ENCODE measurements around the gene SLC7A6. TPM values are rescaled to one million over a fixed set of nuclear protein-coding genes. Genes with fewer than 3 reads are reported as not detected.
"Not testable (repeated sequence)": the region's sequence is repeated elsewhere in the genome, so short reads cannot be mapped to it uniquely, and the experiment has no call there.

SLC7A6 gene
- total RNA-seq, 1 experiment from 2014 or later, result 27.4 TPM

DNA sequence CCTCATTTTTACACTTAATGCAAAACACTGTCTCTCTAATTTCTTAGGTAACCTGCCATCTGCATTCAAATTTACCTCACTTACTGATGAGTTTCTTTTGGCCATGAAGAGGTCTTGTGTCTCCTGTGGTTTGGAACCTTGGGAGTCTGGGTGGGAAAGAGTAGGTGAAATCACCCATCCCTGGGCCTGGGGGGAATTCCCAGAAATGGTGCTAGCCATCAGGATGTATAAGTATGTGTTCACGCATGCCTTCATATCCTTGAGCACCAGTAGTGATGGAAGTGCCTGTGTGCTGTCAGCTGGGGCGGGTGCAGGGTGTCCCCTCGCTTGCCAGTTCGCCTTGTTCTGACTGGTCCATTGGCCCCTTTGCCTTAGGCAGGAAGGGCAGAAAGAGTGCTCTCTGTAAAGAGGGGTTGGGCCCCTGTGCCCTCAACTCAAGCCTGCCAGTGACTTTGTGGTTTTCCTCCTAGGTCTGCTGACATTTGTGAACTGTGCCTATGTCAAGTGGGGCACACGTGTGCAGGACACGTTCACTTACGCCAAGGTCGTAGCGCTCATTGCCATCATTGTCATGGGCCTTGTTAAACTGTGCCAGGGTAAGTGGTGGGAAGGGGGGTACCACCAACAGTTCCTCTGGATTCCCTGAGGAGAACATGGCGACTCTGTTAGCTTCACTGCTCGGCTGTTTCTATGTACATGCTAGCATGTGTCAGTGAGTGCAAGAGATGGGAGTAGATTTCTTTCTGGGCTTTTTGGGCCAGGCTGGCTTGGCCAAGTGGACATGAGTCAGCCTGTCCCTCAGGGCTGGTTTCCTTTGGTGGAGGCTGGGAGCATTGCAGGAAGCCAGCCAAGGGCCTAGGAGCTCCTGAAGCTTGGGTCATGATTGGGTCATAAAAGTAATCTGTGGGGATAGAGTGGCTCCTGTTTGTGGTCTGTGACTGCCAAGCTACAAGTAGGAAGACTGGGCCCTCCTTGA lies 23.2 kb downstream of the SLC7A6 start:
- Histone ChIP-seq H3K36me3 (peaks cover 72% of the 10 kb centered on the region), H3K4me1 (replicated peaks) (peaks cover 36% of the 10 kb centered on the region), H3K27ac (peak overlapping the region; percentile 24; the same call in 1 of the 2 replicates), H3K9me3 (replicated peaks) (no peaks in the 10 kb centered on the region), H3K27me3 (replicated peaks) (no peaks in the 10 kb centered on the region), H3K4me3 (no peak overlapping the region)
- DNase-seq (ENCODE audit: low read depth in 1 of 2, low spot score in 2 of 2), result peak; percentile 28 to 64

- Histone ChIP-seq H3K27me3 (replicated peaks) (no peaks in the 10 kb centered on the region), H3K4me1 (replicated peaks) (peaks cover 36% of the 10 kb centered on the region), H3K27ac (no peak overlapping the region), H3K4me3 (no peak overlapping the region), H3K36me3 (peaks cover 73% of the 10 kb centered on the region), H3K9me3 (replicated peaks) (no peaks in the 10 kb centered on the region)
- no peak for DNase-seq (ENCODE audit: low read depth in 1 of 2, low spot score in 2 of 2)
These were observed 23.9 kb downstream of the SLC7A6 start for GRCh38 chr16:68288252-68288650.

DNA sequence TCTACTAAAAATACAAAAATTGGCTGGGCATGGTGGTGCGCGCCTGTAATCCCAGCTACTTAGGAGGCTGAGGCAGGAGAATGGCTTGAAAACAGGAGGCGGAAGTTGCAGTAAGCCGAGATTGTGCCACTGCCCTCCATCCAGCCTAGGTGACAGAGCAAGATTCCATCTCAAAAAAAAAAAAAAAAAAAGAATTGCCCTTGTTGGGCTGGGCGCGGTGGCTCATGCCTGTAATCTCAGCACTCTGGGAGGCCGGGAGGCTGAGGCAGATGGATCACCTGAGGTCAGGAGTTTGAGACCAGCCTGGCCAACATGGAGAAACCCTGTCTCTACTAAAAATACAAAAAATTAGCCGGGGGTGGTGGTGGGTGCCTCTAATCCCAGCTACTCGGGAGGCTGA lies 24.5 kb downstream of the SLC7A6 start:
- H3K4me3 ChIP-seq; H3K27me3 ChIP-seq (replicated peaks); H3K9me3 ChIP-seq (replicated peaks); DNase-seq (ENCODE audit: low read depth in 1 of 2, low spot score in 2 of 2): not testable (repeated sequence)
- peak overlapping the region; percentile 85; the same call in 1 of the 2 replicates for H3K27ac ChIP-seq
- peaks cover 36% of the 10 kb centered on the region for H3K4me1 ChIP-seq (replicated peaks)
- peaks cover 77% of the 10 kb centered on the region for H3K36me3 ChIP-seq

DNA sequence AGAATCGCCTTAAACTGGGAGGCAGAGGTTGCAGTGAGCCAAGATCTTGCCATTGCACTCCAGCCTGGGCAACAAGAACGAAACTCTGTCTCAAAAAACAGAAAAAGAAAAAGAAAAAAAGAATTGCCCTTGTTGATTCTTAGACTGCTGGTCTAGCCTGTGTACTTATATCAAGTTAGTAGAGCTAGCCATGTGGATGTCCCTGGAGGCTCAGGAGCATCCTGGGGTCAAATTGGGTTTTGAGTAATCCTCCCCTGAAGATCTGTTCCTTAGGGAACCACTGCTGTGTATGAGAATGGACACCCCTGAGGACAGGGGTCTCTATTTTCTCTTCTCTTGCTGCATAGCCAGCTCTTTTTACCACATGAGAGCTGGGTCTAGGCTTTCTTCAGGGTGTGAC lies 24.9 kb downstream of the SLC7A6 start:
- Histone ChIP-seq H3K27ac (peak overlapping the region; percentile 85), H3K36me3 (peaks cover 81% of the 10 kb centered on the region), H3K4me1 (replicated peaks) (peaks cover 36% of the 10 kb centered on the region), H3K9me3 (replicated peaks) (no peaks in the 10 kb centered on the region), H3K27me3 (replicated peaks) (no peaks in the 10 kb centered on the region), H3K4me3 (no peak overlapping the region)
- no peak for DNase-seq (ENCODE audit: low read depth in 1 of 2, low spot score in 2 of 2)

DNA sequence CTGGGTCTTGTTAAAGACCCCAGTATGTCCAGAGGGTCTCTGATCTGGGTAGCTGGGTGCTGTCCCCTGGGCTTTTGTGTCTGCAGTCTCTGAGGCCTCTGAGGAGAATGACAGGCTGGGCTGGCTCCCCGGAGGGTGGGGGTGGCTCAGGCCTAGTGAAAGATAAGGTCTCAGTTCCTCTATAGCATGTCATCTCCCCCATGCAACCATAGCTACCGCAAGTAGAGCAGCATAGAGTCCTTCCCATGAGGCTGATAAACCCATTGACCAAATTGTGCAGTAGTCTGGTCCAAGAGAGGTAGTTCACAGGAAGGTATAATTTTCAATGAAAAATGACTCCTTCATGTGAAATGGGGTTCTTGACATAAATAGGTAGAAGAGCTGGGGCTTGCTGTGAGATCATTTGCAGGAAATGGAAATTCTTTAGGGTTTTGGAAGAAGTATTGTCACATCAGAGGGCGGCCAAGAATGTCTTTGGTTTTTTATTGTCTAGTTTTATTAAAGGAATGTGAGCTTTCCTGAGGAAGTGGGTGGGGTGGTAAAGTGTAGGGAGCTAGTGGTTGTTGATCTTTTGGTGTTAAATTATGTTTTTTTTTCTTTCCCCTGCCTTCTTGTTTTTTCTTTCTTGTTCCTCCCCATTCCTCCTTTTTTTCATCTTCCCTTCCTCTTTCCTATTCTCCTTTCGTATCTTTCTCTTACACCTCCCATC lies 25.4 kb downstream of the SLC7A6 start:
- Histone ChIP-seq H3K4me1 (replicated peaks) (peaks cover 36% of the 10 kb centered on the region), H3K4me3 (no peak overlapping the region), H3K36me3 (peaks cover 87% of the 10 kb centered on the region), H3K9me3 (replicated peaks) (no peaks in the 10 kb centered on the region), H3K27me3 (replicated peaks) (no peaks in the 10 kb centered on the region), H3K27ac (peak overlapping the region; percentile 85)
- DNase-seq (ENCODE audit: low read depth in 1 of 2, low spot score in 2 of 2), result peak in 1 of 2 experiments; percentile 72

GRCh38 chr16:68290450-68290849 lies 26.1 kb downstream of the SLC7A6 start:
- H3K27ac ChIP-seq, result peak overlapping the region; percentile 85

DNA sequence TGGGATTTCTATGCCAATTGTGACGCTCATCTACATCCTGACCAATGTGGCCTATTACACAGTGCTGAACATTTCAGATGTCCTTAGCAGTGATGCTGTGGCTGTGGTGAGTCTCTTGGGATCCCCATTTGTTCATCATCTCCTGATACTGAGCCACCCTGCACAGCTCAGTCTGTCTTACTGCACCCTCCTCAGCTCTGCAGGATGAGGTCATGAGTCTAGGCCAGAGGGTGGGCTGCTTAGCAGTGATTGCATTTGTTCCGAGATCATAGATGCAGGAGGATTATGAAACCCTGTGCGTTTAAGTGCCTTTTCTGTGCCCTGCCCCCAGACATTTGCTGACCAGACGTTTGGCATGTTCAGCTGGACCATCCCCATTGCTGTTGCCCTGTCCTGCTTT lies 26.9 kb downstream of the SLC7A6 start:
- Histone ChIP-seq H3K4me1 (replicated peaks) (peaks cover 36% of the 10 kb centered on the region), H3K27ac (no peak overlapping the region), H3K9me3 (replicated peaks) (no peaks in the 10 kb centered on the region), H3K36me3 (peaks cover 90% of the 10 kb centered on the region), H3K27me3 (replicated peaks) (no peaks in the 10 kb centered on the region), H3K4me3 (no peak overlapping the region)
- DNase-seq (ENCODE audit: low read depth in 1 of 2, low spot score in 2 of 2), result no peak

More at GRCh38 chr16:68290450-68290849, 26.1 kb downstream of the SLC7A6 start:
- DNase-seq (ENCODE audit: low read depth in 1 of 2, low spot score in 2 of 2), result no peak
- H3K4me1 ChIP-seq (replicated peaks), result peaks cover 36% of the 10 kb centered on the region
- H3K4me3 ChIP-seq, result no peak overlapping the region
- peaks cover 87% of the 10 kb centered on the region for H3K36me3 ChIP-seq
- H3K27me3 ChIP-seq (replicated peaks), result no peaks in the 10 kb centered on the region
- H3K9me3 ChIP-seq (replicated peaks), result no peaks in the 10 kb centered on the region

DNA sequence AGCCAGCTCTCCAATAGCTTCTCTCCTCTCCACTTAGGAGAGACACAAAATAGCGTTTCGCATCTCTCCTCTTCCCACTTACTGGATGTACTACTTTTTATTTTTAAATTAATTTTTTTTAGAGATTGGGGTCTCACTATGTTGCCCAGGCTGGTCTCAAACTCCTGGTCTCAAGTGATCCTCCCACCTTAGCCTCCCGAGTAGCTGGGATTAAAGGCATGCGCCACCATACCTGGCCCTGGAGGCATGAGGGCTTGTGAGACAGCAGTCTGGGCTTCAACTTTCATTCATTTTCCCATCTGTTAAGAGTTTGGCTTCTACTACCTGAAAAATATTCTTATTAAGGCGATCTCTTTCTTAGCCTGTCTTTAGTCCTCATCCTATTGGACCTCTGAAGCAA lies 28.1 kb downstream of the SLC7A6 start:
- peaks cover 31% of the 10 kb centered on the region for H3K4me1 ChIP-seq (replicated peaks)
- no peak overlapping the region for H3K4me3 ChIP-seq
- no peaks in the 10 kb centered on the region for H3K9me3 ChIP-seq (replicated peaks)
- H3K36me3 ChIP-seq, result peaks cover 90% of the 10 kb centered on the region
- H3K27ac ChIP-seq, result no peak overlapping the region
- DNase-seq (ENCODE audit: low read depth in 1 of 2, low spot score in 2 of 2), result no peak
- H3K27me3 ChIP-seq (replicated peaks), result no peaks in the 10 kb centered on the region

GRCh38 chr16:68296291-68296690 lies 32.0 kb downstream of the SLC7A6 start:
- Histone ChIP-seq H3K9me3 (replicated peaks) (no peaks in the 10 kb centered on the region), H3K27ac (no peak overlapping the region), H3K4me3 (no peak overlapping the region), H3K27me3 (replicated peaks) (no peaks in the 10 kb centered on the region), H3K36me3 (peaks cover 97% of the 10 kb centered on the region), H3K4me1 (replicated peaks) (0 out of 2 replicates have a peak, but pooled peaks cover 3% of the 10 kb centered on the region)
- DNase-seq (ENCODE audit: low read depth in 1 of 2, low spot score in 2 of 2), result no peak

GRCh38 chr16:68296693-68297092 lies 32.4 kb downstream of the SLC7A6 start:
- Histone ChIP-seq H3K4me1 (replicated peaks) (0 out of 2 replicates have a peak, but pooled peaks cover 3% of the 10 kb centered on the region), H3K4me3 (no peak overlapping the region), H3K9me3 (replicated peaks) (no peaks in the 10 kb centered on the region), H3K27me3 (replicated peaks) (no peaks in the 10 kb centered on the region), H3K36me3 (peaks cover 97% of the 10 kb centered on the region), H3K27ac (no peak overlapping the region)
- no peak for DNase-seq (ENCODE audit: low read depth in 1 of 2, low spot score in 2 of 2)

DNA sequence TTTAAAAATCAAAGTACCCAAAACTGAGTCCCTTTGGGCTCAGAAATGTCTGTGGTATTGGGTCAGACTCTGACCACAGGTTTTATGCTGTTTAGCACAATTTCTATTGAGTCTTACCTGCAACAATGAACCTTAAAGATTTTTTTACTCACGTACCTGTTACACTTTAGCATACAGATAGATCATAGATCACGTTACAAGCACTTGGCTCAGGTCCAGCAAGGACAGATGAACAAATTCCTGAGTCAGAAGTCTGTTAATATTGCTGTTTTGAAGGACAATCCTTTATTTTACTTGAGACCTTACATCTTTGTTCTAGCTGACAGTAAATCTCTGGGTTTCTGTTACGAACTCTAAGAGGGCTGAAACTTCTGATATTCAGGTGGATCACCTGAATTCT lies 33.6 kb downstream of the SLC7A6 start:
- Histone ChIP-seq H3K9me3 (replicated peaks) (no peaks in the 10 kb centered on the region), H3K27ac (no peak overlapping the region), H3K36me3 (peaks cover 98% of the 10 kb centered on the region), H3K4me3 (no peak overlapping the region), H3K27me3 (replicated peaks) (no peaks in the 10 kb centered on the region), H3K4me1 (replicated peaks) (0 out of 2 replicates have a peak, but pooled peaks cover 3% of the 10 kb centered on the region)
- DNase-seq (ENCODE audit: low read depth in 1 of 2, low spot score in 2 of 2), result no peak

DNA sequence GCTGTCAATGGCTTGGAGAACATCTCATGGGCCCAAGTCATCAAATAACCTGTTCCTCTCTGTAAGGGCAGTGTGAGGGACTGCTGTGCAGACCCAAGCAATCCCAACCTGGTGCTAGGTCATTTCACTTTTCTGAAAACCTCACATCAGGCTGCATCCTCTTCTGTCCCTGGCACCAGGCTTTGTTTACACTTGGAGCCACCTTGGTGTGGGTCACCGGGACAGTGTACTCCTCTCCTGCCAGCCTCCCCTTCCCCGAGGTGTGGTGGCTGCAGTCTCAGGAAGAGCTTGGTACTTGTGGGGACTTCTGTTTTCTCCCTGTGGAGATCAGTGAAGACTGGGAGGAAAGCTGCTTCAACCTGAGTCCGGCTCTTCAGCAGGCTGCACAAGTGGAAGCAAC lies 34.0 kb downstream of the SLC7A6 start:
- H3K9me3 ChIP-seq (replicated peaks), result no peaks in the 10 kb centered on the region
- no peak overlapping the region for H3K4me3 ChIP-seq
- no peak for DNase-seq (ENCODE audit: low read depth in 1 of 2, low spot score in 2 of 2)
- no peaks in the 10 kb centered on the region for H3K27me3 ChIP-seq (replicated peaks)
- 0 out of 2 replicates have a peak, but pooled peaks cover 3% of the 10 kb centered on the region for H3K4me1 ChIP-seq (replicated peaks)
- H3K27ac ChIP-seq, result no peak overlapping the region
- H3K36me3 ChIP-seq, result peaks cover 98% of the 10 kb centered on the region

GRCh38 chr16:68298907-68299561 lies 34.7 kb downstream of the SLC7A6 start:
- H3K36me3 ChIP-seq, result peaks cover 98% of the 10 kb centered on the region

More at GRCh38 chr16:68298907-68299561, 34.7 kb downstream of the SLC7A6 start:
- Histone ChIP-seq H3K27me3 (replicated peaks) (no peaks in the 10 kb centered on the region), H3K4me1 (replicated peaks) (0 out of 2 replicates have a peak, but pooled peaks cover 3% of the 10 kb centered on the region), H3K27ac (no peak overlapping the region), H3K9me3 (replicated peaks) (no peaks in the 10 kb centered on the region), H3K4me3 (no peak overlapping the region)
- DNase-seq (ENCODE audit: low read depth in 1 of 2, low spot score in 2 of 2), result no peak
